HepG2 (cell line): ENCODE measurements around the gene PLLP. TPM values are rescaled to one million over a fixed set of nuclear protein-coding genes. Genes with fewer than 3 reads are reported as not detected.

Source experiments
- ATAC-seq: fragments of 200-7000 bp; cut with Tn5 transposase; 3 replicates; pipeline ENCODE4 v1.9.1; 2020; ENCODE audit warnings: mild to moderate bottlenecking, moderate library complexity
- BruUV-seq: library from RNA; stranded (reverse); fragments of 400-500 nt; replicated peaks from 2 replicates; lab custom pipeline; 2021; lab: Mats Ljungman, UMichigan
- CTCF ChIA-PET: fragments of 300-600 bp; formaldehyde crosslinking; extraction: SDS; loops from one replicate; lab custom pipeline; 2021; ENCODE audit warnings: low total read pairs, inconsistent platforms, low intra/inter-chr PET ratio; lab: Yijun Ruan, JAX
- POLR2A ChIA-PET: fragments of 350-600 bp; sonication (Branson Sonifier 250); formaldehyde crosslinking; loops from one replicate; lab custom pipeline; 2020; ENCODE audit warnings: antibody characterized with exemption, inconsistent platforms; lab: Yijun Ruan, JAX
- DNase-seq: peaks from one replicate; pipeline ENCODE4 v3.0.0-alpha.2; 2015; ENCODE audit warnings: low spot score
- FAIRE-seq: peaks from 3 replicates; lab custom pipeline; 2011; peaks lifted over from hg19 to GRCh38; lab: Jason Lieb, UNC
- H2AFZ ChIP-seq: one replicate; pipeline ENCODE4 v1.6.1; 2011; ENCODE audit warnings: low read length, inconsistent platforms
- H3K27ac ChIP-seq: fragments of 300-600 bp; 3 replicates; pipeline ENCODE4 v1.8.0; 2011; ENCODE audit warnings: mixed run types, mild to moderate bottlenecking, mixed read lengths, low read length, inconsistent platforms; ENCODE audit not compliant: insufficient read depth; ENCODE audit errors: extremely low read length
- H3K27me3 ChIP-seq, 2 experiments: fragments of 200-600 bp in 1 of 2; 2 replicates in 1 of 2; 3 replicates in 1 of 2; pipeline versions ENCODE4 v1.6.0 to v1.8.0; 2011; ENCODE audit warnings: low read length in 2 of 2, mild to moderate bottlenecking in 2 of 2, moderate library complexity in 2 of 2, inconsistent platforms in 1 of 2; ENCODE audit not compliant: insufficient read depth in 2 of 2, control insufficient read depth in 1 of 2
- H3K36me3 ChIP-seq, 2 experiments: fragments of 200-600 bp in 1 of 2; replicated peaks in 1 of 2; 2 replicates in 1 of 2; 3 replicates in 1 of 2; pipeline versions ENCODE4 v1.5.1 to v1.8.0; 2011; ENCODE audit warnings: low read length in 2 of 2, inconsistent platforms in 1 of 2; ENCODE audit not compliant: insufficient read depth in 2 of 2, control insufficient read depth in 1 of 2
- H3K4me1 ChIP-seq: 2 replicates; pipeline ENCODE4 v1.5.1; 2012; ENCODE audit warnings: low read length, inconsistent platforms; ENCODE audit not compliant: insufficient read depth
- H3K4me2 ChIP-seq: 2 replicates; pipeline ENCODE4 v1.6.0; 2011; ENCODE audit warnings: low read depth, low read length, inconsistent platforms
- H3K4me3 ChIP-seq, 3 experiments: fragments of 200-600 bp in 1 of 3; sonication (generic), shearing (Covaris generic) in 1 of 3; replicated peaks in 1 of 3; 2 replicates each; pipeline ENCODE4 v1.5.1; 2011 to 2016; ENCODE audit warnings: low read length in 3 of 3, inconsistent platforms in 2 of 3, low read depth in 2 of 3, mild to moderate bottlenecking in 2 of 3, control low read depth in 1 of 3, mixed read lengths in 1 of 3; ENCODE audit not compliant: insufficient read depth in 1 of 3
- H3K79me2 ChIP-seq: one replicate; pipeline ENCODE4 v1.6.1; 2011; ENCODE audit warnings: low read length, inconsistent platforms; ENCODE audit not compliant: insufficient read depth
- H3K9ac ChIP-seq: 2 replicates; pipeline ENCODE4 v1.6.0; 2011; ENCODE audit warnings: mild to moderate bottlenecking, low read depth, low read length, inconsistent platforms; ENCODE audit not compliant: insufficient read depth
- H3K9me3 ChIP-seq: 2 replicates; pipeline ENCODE4 v1.5.1; 2012; ENCODE audit warnings: mild to moderate bottlenecking, low read length
- H4K20me1 ChIP-seq: 2 replicates; pipeline ENCODE4 v1.6.0; 2011; ENCODE audit warnings: inconsistent platforms, mild to moderate bottlenecking, low read length, moderate library complexity; ENCODE audit not compliant: insufficient read depth
- CREB1 ChIP-seq, 2 experiments: fragments of 450-650 bp in 1 of 2; IDR thresholded peaks; 2 replicates each; pipeline ENCODE4 v1.6.1; 2016 to 2017; ENCODE audit warnings: control low read depth in 1 of 2, mild to moderate bottlenecking in 1 of 2, missing compliant biosample characterization in 1 of 2, missing genetic modification characterization in 1 of 2
- KAT2B ChIP-seq: fragments of 150-350 bp; IDR thresholded peaks from 2 replicates; pipeline ENCODE4 v1.6.1; 2014; ENCODE audit warnings: low read depth, low read length, borderline replicate concordance
- KLF9 ChIP-seq: IDR thresholded peaks from 2 replicates; pipeline ENCODE4 v1.6.1; 2016; ENCODE audit warnings: low read depth
- MEF2D ChIP-seq: sonication (generic); formaldehyde crosslinking; IDR thresholded peaks from 2 replicates; pipeline ENCODE4 v1.5.1; 2020; ENCODE audit warnings: mild to moderate bottlenecking, missing genetic modification reagents
- MXD1 ChIP-seq: sonication (generic); formaldehyde crosslinking; IDR thresholded peaks from 2 replicates; pipeline ENCODE4 v1.4.0; 2020; ENCODE audit warnings: mild to moderate bottlenecking, missing genetic modification reagents
- RCOR2 ChIP-seq: IDR thresholded peaks from 2 replicates; pipeline ENCODE4 v1.6.1; 2016; ENCODE audit warnings: missing biosample characterization, missing genetic modification reagents
- RXRB ChIP-seq: IDR thresholded peaks from 2 replicates; pipeline ENCODE4 v1.6.1; 2016; ENCODE audit warnings: borderline replicate concordance, missing genetic modification reagents, missing compliant biosample characterization
- SMAD1 ChIP-seq: sonication (generic); formaldehyde crosslinking; IDR thresholded peaks from 2 replicates; pipeline ENCODE4 v1.4.0; 2020; ENCODE audit warnings: missing genetic modification reagents, low read depth, mild to moderate bottlenecking, borderline replicate concordance
- ZNF263 ChIP-seq: sonication (generic); formaldehyde crosslinking; IDR thresholded peaks from 2 replicates; pipeline ENCODE4 v1.4.0; 2020; ENCODE audit warnings: missing genetic modification reagents
- WGBS: methylation state at CpG from one replicate; pipeline ENCODE4 v1.1.6; 2017; ENCODE audit warnings: low lambda C conversion rate; 5-methylcytosine and 5-hydroxymethylcytosine counted together
- in situ Hi-C: cut with HindIII; loops from 2 replicates; pipeline ENCODE4 v1.10.0; 2017; ENCODE audit warnings: low pct_unique_long_range_greater_than_20kb; ENCODE audit not compliant: extremely low pct_ligation_motif_present
- intact Hi-C: fragments of 100-400 bp; cut with micrococcal nuclease; formaldehyde crosslinking; loops from one replicate; pipeline ENCODE4 v1.10.0; 2022; ENCODE audit not compliant: unreplicated experiment
- polyA plus RNA-seq, 8 experiments: library from polyadenylated mRNA; depleted of rRNA in 3 of 8; stranded (reverse) in 7 of 8; unstranded in 1 of 8; fragments of >200 nt; fragmentation: Illumina TruSeq in 4 of 8; extraction: Trizol in 4 of 8; gene quantifications; 2 replicates each; pipeline versions ENCODE4 v1.2.1 to v1.2.3, GENCODE V29; 2011 to 2016; ENCODE audit warnings: low read depth in 4 of 8, missing spikeins in 1 of 8, mixed read lengths in 1 of 8; ENCODE audit not compliant: insufficient read depth in 1 of 8
- total RNA-seq, 5 experiments: library from RNA; depleted of rRNA; stranded (reverse); fragments of >200 nt; fragmentation: Illumina TruSeq; extraction: Trizol; gene quantifications; 2 replicates each; pipeline ENCODE4 v1.2.3, GENCODE V29; 2016; ENCODE audit warnings: low read depth in 1 of 5
- TF ChIP-seq, protein P1 (sequence below): sonication (generic); formaldehyde crosslinking; conservative IDR thresholded peaks from 2 replicates; pipeline ENCODE4 v1.4.0; 2020; ENCODE audit warnings: mild to moderate bottlenecking, missing genetic modification reagents, moderate library complexity
- TF ChIP-seq, protein P2 (sequence below): sonication (generic); formaldehyde crosslinking; IDR thresholded peaks from 2 replicates; pipeline ENCODE4 v1.5.1; 2020; ENCODE audit warnings: mild to moderate bottlenecking, missing genetic modification reagents, moderate library complexity
- TF ChIP-seq, protein P3 (sequence below): sonication (generic); formaldehyde crosslinking; IDR thresholded peaks from 2 replicates; pipeline ENCODE4 v1.5.1; 2020; ENCODE audit warnings: mild to moderate bottlenecking, missing genetic modification reagents

PLLP gene
- total and polyA plus RNA-seq, 2 of the 13 experiments (the other 11 are each of a cell fraction or from before 2014, with no cell fraction given) = 60.6 to 127 TPM

GRCh38 chr16:57252148-57252721, 32.2 kb downstream of the PLLP start:
- H3K27me3 ChIP-seq = no peaks in the 10 kb centered on the region
- ChIA-PET POLR2A (interaction anchor here (0.7 to 2.8 kb wide), 5 partner anchors 10 to 120 kb away, joined by 3 to 20 read pairs (median 9); partner anchors contain the start of genes CX3CL1 and PSME3IP1), CTCF (no interaction called here)
- no peaks in the 10 kb centered on the region for H3K79me2 ChIP-seq
- H3K4me1 ChIP-seq = peaks cover 32% of the 10 kb centered on the region
- in situ Hi-C loops (no loop called here), intact Hi-C loops (loop anchor here (2.0 kb wide), 1 partner anchor 17 kb away; no protein-coding TSS in a partner anchor)
- H3K4me2 ChIP-seq = no peak overlapping the region
- H3K9me3 ChIP-seq = no peaks in the 10 kb centered on the region
- peaks cover 22 to 47% of the 10 kb centered on the region in 2 experiments for H3K36me3 ChIP-seq
- H3K27ac ChIP-seq = no peak overlapping the region
- WGBS = 84% methylated on average over 6 of the region's 6 CpGs
- no TSS peak for BruUV-seq
- ATAC-seq (peak; percentile 54), DNase-seq (peak; percentile 32), FAIRE-seq (peak; percentile 72)
- H3K9ac ChIP-seq = no peak overlapping the region
- no peak overlapping the region for H3K4me3 ChIP-seq
- no peak overlapping the region for H2AFZ ChIP-seq
- H4K20me1 ChIP-seq = no peaks in the 10 kb centered on the region
- no peak for TF ChIP-seq KAT2B
- no peak for TF ChIP-seq ZNF263 (CRISPR knock-in tag)
- no peak for TF ChIP-seq MEF2D (CRISPR knock-in tag)
- no peak for TF ChIP-seq RXRB (CRISPR knock-in tag)
- TF ChIP-seq, protein P1, sequence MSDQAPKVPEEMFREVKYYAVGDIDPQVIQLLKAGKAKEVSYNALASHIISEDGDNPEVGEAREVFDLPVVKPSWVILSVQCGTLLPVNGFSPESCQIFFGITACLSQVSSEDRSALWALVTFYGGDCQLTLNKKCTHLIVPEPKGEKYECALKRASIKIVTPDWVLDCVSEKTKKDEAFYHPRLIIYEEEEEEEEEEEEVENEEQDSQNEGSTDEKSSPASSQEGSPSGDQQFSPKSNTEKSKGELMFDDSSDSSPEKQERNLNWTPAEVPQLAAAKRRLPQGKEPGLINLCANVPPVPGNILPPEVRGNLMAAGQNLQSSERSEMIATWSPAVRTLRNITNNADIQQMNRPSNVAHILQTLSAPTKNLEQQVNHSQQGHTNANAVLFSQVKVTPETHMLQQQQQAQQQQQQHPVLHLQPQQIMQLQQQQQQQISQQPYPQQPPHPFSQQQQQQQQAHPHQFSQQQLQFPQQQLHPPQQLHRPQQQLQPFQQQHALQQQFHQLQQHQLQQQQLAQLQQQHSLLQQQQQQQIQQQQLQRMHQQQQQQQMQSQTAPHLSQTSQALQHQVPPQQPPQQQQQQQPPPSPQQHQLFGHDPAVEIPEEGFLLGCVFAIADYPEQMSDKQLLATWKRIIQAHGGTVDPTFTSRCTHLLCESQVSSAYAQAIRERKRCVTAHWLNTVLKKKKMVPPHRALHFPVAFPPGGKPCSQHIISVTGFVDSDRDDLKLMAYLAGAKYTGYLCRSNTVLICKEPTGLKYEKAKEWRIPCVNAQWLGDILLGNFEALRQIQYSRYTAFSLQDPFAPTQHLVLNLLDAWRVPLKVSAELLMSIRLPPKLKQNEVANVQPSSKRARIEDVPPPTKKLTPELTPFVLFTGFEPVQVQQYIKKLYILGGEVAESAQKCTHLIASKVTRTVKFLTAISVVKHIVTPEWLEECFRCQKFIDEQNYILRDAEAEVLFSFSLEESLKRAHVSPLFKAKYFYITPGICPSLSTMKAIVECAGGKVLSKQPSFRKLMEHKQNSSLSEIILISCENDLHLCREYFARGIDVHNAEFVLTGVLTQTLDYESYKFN (CRISPR knock-in tag) = peak; percentile 18; the same call in 1 of the 2 replicates
- TF ChIP-seq KLF9 (CRISPR knock-in tag) = no peak
- TF ChIP-seq RCOR2 = no peak
- TF ChIP-seq, protein P2, sequence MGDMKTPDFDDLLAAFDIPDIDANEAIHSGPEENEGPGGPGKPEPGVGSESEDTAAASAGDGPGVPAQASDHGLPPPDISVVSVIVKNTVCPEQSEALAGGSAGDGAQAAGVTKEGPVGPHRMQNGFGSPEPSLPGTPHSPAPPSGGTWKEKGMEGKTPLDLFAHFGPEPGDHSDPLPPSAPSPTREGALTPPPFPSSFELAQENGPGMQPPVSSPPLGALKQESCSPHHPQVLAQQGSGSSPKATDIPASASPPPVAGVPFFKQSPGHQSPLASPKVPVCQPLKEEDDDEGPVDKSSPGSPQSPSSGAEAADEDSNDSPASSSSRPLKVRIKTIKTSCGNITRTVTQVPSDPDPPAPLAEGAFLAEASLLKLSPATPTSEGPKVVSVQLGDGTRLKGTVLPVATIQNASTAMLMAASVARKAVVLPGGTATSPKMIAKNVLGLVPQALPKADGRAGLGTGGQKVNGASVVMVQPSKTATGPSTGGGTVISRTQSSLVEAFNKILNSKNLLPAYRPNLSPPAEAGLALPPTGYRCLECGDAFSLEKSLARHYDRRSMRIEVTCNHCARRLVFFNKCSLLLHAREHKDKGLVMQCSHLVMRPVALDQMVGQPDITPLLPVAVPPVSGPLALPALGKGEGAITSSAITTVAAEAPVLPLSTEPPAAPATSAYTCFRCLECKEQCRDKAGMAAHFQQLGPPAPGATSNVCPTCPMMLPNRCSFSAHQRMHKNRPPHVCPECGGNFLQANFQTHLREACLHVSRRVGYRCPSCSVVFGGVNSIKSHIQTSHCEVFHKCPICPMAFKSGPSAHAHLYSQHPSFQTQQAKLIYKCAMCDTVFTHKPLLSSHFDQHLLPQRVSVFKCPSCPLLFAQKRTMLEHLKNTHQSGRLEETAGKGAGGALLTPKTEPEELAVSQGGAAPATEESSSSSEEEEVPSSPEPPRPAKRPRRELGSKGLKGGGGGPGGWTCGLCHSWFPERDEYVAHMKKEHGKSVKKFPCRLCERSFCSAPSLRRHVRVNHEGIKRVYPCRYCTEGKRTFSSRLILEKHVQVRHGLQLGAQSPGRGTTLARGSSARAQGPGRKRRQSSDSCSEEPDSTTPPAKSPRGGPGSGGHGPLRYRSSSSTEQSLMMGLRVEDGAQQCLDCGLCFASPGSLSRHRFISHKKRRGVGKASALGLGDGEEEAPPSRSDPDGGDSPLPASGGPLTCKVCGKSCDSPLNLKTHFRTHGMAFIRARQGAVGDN (CRISPR knock-in tag) = peak; percentile 36
- no peak for TF ChIP-seq SMAD1 (CRISPR knock-in tag)
- no peak for TF ChIP-seq CREB1 (IDR thresholded peaks at IDR 0.05)
- TF ChIP-seq CREB1 (CRISPR knock-in tag; IDR thresholded peaks at IDR 0.05) = peak; percentile 28; the same call in 1 of the 2 replicates
- no peak for TF ChIP-seq MXD1 (CRISPR knock-in tag)
- TF ChIP-seq, protein P3, sequence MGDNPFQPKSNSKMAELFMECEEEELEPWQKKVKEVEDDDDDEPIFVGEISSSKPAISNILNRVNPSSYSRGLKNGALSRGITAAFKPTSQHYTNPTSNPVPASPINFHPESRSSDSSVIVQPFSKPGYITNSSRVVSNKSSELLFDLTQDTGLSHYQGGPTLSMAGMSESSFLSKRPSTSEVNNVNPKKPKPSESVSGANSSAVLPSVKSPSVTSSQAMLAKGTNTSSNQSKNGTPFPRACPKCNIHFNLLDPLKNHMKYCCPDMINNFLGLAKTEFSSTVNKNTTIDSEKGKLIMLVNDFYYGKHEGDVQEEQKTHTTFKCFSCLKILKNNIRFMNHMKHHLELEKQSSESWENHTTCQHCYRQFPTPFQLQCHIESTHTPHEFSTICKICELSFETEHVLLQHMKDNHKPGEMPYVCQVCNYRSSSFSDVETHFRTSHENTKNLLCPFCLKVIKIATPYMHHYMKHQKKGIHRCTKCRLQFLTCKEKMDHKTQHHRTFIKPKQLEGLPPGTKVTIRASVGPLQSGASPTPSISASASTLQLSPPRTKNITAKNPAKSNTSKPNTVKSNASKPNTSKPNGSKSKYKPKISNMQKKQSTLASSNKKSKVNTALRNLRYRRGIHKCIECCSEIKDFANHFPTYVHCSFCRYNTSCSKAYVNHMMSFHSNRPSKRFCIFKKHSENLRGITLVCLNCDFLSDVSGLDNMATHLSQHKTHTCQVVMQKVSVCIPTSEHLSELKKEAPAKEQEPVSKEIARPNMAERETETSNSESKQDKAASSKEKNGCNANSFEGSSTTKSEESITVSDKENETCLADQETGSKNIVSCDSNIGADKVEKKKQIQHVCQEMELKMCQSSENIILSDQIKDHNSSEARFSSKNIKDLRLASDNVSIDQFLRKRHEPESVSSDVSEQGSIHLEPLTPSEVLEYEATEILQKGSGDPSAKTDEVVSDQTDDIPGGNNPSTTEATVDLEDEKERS = no peak
